Fibroblast of skin of abdomen (primary cell): Measurements from ENCODE around the gene DUS3L.
"Not testable (repeated sequence)": the region's sequence is repeated elsewhere in the genome, so short reads cannot be mapped to it uniquely, and the experiment has no call there.

Experiments used
- DNase-seq: peaks from one replicate; pipeline ENCODE4 v3.0.0-alpha.2; 2013

DUS3L gene

GRCh38 chr19:5799247-5800241 is 8.6 kb upstream of the DUS3L start:
- no peak for DNase-seq

GRCh38 chr19:5798244-5798643 is 7.3 kb upstream of the DUS3L start:
- no peak for DNase-seq

GRCh38 chr19:5795382-5795919 is 4.5 kb upstream of the DUS3L start:
- no peak for DNase-seq

- DNase-seq, result no peak
These were observed 2.2 kb upstream of the DUS3L start for GRCh38 chr19:5793188-5793587.

- DNase-seq, result no peak
These were observed 1.3 kb upstream of the DUS3L start for GRCh38 chr19:5792224-5792623.

GRCh38 chr19:5789886-5790558 is 941 bp downstream of the DUS3L start:
- no peak for DNase-seq

DNA sequence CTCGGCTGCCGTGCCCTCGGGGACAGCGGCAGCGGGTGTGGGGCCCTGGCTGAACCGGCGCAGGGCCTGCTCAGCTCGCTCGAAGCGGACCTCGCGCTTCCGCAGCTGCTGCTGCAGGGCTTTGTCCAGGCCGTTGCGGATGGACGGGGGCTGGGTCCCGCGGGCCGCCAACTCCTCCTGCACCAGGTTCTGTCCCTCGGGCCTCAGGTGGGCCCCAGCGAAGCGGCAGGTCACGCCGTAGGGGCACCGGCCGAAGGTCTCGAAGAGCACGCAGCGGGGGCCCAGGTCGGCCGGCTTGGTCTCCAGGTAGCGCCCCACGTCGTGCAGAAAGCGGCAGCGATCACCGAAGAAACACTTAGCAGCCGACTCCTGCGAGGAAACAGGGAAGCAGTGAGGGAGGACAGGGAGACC is 1.6 kb downstream of the DUS3L start:
- DNase-seq, result no peak

GRCh38 chr19:5788422-5788821 is 2.5 kb downstream of the DUS3L start:
- DNase-seq, result no peak

DNA sequence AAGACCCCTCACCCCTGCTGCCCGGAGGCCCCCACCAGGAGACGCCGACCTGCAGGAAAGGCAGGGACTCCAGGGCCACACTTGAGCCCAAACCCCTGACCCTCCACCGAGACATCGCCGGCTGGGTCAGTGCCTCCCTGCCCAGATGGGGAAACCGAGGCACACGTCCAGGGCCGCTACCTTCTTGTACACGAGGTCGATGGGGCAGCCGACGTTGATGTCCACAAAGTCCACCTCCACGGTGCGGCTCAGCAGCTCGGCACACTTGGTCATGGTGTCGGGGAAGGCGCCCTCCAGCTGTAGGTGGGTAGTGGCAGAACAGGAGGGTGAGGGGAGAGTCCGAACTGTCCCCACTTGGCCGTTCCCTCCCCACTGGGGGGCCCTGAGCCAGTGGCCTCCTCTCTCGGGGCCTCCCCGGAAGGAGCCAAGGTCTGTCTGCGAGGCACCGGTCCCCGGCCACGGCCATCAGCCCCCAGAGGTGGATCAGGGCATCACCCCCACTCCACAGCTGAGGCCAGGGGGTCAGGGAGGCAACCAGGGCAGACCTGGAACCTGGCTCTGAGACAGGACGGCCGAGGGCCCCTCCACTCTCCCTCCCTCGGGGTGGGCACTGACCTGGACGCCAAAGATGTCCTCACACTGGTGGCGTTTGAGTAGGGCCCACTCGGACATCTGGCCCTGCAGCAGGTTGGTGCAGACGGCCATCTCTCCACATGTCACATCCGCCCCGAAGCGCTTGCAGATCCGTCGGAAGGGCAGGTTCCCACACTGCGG is 3.4 kb downstream of the DUS3L start:
- no peak for DNase-seq

DNA sequence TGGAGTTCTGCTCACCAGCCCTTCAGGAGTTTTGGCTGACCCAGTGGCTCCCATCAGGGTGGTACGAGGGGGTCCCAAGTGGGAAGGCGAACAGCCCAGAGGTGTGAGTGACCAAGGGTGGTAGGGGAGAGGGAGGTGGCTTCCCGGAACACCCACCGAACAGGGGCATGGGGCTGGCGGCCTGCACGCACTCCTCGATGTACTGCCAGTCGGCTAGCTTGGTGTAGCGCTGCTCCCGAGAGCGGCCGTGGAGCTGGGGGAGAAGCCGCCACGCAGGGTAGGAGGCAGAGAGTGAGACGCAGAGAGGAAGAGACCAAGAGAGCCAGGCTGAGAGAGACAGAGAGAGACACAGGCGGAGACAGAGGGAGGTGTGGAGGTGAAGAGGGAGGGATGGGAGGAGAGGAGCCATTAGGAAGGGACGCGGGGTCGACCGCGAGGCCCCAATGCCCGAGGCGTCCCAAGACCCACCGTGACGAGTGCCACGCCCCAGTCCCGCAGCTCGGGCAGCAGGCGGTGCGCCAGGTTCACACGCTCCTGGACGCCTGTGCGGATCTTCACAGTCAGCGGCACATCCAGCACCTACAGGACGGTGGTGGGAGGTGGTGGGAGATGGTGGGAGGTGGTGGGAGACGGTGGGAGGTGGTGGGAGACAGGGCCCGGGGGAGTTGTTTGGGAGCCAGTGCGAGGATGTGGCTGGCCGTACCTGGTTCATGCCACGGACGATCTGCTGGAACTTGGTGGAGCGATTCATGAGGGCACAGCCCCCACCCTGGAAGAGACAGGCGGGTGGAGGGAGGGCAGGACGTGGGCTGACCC is 4.2 kb downstream of the DUS3L start:
- DNase-seq, result no peak

- no peak for DNase-seq
These were observed 5.5 kb downstream of the DUS3L start for GRCh38 chr19:5785423-5785822.

GRCh38 chr19:5784581-5785147 is 6.3 kb downstream of the DUS3L start, which contains the start of gene PRR22:
TSS of gene PRR22 (minus strand) at chr19:5784746. CDS start at chr19:5784660, 86 bp downstream.
- DNase-seq, result no peak

DNA sequence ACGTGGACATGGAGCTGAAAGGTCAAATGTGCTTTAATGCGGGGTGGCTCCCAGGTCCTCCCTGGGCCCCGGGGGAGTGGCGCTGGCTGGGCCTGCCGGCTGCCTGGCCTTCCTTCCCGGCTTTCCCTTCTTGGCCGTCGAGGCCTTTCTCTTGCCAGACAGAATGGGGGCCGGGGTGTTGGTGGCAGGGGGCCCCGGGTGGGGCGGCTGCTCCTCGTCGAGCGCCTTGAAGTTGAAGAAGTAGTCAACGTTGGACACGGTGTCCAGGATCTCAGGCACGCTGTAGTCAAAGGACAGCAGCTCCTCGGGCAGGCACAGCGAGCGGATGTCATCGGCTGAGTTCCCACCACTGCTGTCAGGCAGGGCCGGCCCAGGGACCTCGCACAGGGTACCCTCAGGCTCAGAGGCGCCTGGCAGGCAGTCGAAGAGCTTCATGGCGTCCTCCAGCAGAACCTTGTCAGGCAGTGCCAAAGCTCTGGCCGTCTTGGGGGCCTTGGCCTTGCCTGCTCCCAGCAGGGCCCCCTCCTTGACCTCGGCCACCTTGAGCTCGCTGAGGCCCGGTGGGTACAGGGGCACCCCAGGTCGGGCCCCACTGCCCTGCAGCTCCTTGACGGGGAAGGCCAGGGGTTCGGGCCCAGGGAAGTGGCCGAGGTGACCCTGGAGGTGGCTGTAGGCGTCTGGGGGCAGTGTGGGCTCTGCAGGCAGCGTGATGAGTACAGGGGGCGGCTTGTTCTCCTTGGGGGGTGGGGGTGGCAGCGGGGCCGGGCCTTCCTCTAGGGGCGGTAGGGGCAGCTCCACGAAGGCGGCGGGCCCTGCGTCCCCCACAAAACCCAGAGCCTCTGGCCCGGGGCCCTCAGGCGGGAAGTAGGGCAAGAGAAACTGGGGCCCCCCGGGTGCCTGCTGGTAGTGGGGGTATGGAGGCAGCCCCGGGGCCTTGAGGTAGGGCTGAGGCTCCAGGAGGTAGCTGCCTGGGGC is 7.7 kb downstream of the DUS3L start:
- DNase-seq, result no peak

DNA sequence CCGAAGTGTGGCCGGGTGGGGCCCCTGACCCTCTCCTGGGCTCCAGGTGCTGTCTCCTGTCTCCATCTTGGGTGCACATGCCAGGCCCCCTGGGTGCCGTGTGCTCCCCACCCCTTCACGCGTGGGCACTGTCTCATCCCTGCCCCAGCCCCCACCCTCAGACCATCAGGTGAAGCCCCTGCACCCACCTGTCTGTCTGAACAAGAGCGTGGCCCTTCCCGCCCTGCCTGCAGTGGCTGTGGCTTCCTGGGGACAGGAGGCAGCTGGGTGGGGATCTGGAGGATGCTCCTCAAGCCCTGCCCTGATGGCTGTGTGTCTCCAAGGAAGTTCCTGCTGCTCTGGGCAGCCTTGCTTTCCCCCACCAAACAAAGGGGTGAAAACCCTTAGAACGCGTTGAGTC is 8.6 kb downstream of the DUS3L start:
- no peak for DNase-seq

DNA sequence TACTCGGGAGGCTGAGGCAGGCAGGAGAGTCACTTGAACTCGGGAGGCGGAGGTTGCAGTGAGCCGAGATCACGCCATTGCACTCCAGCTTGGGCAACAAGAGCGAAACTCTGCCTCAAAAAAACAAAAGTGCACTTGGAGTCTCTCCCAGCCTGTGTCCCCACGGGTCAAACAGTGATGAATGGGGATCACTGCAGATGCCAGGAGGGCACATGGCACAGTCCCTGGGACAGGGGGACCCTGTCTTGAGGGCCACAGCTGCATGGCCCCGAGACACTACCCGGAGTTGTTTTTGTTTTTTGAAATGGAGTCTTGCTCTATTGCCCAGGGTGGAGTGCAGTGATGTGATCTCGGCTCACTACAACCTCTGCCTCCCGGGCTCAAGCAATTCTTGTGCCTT is 10.0 kb downstream of the DUS3L start:
- not testable (repeated sequence) for DNase-seq

GRCh38 chr19:5778402-5778801 is 12.6 kb downstream of the DUS3L start:
- DNase-seq, result no peak

DNA sequence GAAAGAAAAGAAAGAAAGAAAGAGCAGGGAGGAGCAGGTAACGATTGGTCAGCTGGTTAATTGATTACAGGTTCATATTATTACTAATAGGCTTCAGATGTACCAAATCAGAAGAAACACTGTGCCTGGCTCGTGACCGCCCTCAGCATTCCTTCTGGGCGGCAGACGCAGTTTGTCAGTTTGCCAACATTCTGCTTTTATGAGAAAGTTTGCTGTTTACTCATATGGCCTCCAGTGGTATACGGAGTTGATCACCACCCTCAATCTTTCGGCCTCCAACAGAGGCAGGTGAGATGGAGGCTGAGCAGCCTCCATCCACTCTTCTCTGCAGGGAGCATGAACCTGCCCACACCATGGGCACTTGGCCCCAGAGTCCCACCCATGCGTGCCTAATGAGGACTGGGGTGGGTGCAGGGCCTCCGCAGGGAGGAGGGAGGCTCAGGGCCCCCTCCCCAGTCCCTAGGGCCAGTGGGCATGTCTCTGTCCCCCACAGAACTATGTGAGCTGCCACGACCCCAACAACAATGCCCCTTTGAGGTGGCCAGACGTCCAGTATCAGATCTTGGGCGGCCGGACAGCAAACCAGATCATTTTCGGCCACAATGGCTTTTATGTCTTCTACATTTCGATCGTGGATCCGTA is 15.2 kb downstream of the DUS3L start:
- peak; percentile 83 for DNase-seq

DNA sequence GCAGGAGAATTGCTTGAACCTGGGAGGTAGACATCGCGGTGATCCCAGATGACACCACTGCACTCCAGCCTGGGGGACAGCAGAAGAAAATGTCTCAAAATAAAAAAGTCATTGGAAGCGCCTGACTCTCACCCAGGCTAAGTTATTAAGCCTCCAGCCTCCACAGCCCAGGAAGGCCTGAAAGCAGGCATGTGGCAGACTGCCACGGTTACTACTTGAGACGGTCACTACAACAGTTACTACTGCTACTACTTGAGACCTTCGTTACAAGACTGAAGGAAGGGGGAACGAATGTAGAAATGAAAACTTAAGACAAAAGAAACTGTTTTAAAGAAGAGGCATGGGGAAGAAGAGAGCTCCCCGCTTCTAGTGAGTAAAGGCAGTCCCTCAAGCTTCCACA is 16.0 kb downstream of the DUS3L start:
- no peak for DNase-seq

- DNase-seq, result no peak
These were observed 17.7 kb downstream of the DUS3L start for GRCh38 chr19:5773276-5773675.

- no peak for DNase-seq
These were observed 18.5 kb downstream of the DUS3L start for GRCh38 chr19:5772416-5772815.
